ENCODE measurements around the gene DHRS3.

The DHRS3 gene

GRCh38 chr1:12644829-12645228 is 26.8 kb upstream of the DHRS3 start:
- no peak overlapping the region for H3K4me3 ChIP-seq (ENCODE audit: low read depth, low read length)
- no peaks in the 10 kb centered on the region for H3K27me3 ChIP-seq (ENCODE audit: control insufficient read depth, insufficient read depth, low read length)
- H3K9me3 ChIP-seq (ENCODE audit: control insufficient read depth, low read length) = peaks cover 2% of the 10 kb centered on the region
- no peak overlapping the region for H3K9ac ChIP-seq
- H3K4me1 ChIP-seq = no peaks in the 10 kb centered on the region
- no peak overlapping the region for H2AFZ ChIP-seq
- H3K79me2 ChIP-seq = no peaks in the 10 kb centered on the region
- H3K27ac ChIP-seq = no peak overlapping the region
- no peak overlapping the region for H3K4me2 ChIP-seq (ENCODE audit: low read length)
- TF ChIP-seq CTCF (IDR thresholded peaks at IDR 0.05) = no peak
- H3K36me3 ChIP-seq (ENCODE audit: control insufficient read depth, insufficient read depth, low read length) = no peaks in the 10 kb centered on the region

- no peaks in the 10 kb centered on the region for H3K27me3 ChIP-seq (ENCODE audit: control insufficient read depth, insufficient read depth, low read length)
- no peak overlapping the region for H3K9ac ChIP-seq
- H3K9me3 ChIP-seq (ENCODE audit: control insufficient read depth, low read length) = peaks cover 2% of the 10 kb centered on the region
- no peak overlapping the region for H3K27ac ChIP-seq
- H2AFZ ChIP-seq = no peak overlapping the region
- H3K4me1 ChIP-seq = no peaks in the 10 kb centered on the region
- TF ChIP-seq CTCF (IDR thresholded peaks at IDR 0.05) = no peak
- H3K4me2 ChIP-seq (ENCODE audit: low read length) = no peak overlapping the region
- no peaks in the 10 kb centered on the region for H3K79me2 ChIP-seq
- no peaks in the 10 kb centered on the region for H3K36me3 ChIP-seq (ENCODE audit: control insufficient read depth, insufficient read depth, low read length)
- H3K4me3 ChIP-seq (ENCODE audit: low read depth, low read length) = no peak overlapping the region
Measured at GRCh38 chr1:12644237-12644636, 26.2 kb upstream of the DHRS3 start.

GRCh38 chr1:12643785-12644184 is 25.8 kb upstream of the DHRS3 start, which contains the start of gene AADACL4:
AADACL4 (plus strand) TSS chr1:12644085; CDS start chr1:12644547, 462 bp downstream.
- H3K27ac ChIP-seq = no peak within 1 kb of the TSS
- H3K4me1 ChIP-seq = no peaks in the 10 kb centered on the region
- no peak within 1 kb of the TSS for H3K9ac ChIP-seq
- no peak for TF ChIP-seq CTCF (IDR thresholded peaks at IDR 0.05)
- H2AFZ ChIP-seq = no peak within 1 kb of the TSS
- no peak within 1 kb of the TSS for H3K4me3 ChIP-seq (ENCODE audit: low read depth, low read length)
- peaks cover 2% of the 10 kb centered on the region for H3K9me3 ChIP-seq (ENCODE audit: control insufficient read depth, low read length)
- H3K27me3 ChIP-seq (ENCODE audit: control insufficient read depth, insufficient read depth, low read length) = no peaks in the 10 kb centered on the region
- H3K79me2 ChIP-seq = no peaks in the 10 kb centered on the region
- H3K4me2 ChIP-seq (ENCODE audit: low read length) = no peak within 1 kb of the TSS
- no peaks in the 10 kb centered on the region for H3K36me3 ChIP-seq (ENCODE audit: control insufficient read depth, insufficient read depth, low read length)

- Histone ChIP-seq H3K36me3 (ENCODE audit: control insufficient read depth, insufficient read depth, low read length) (no peaks in the 10 kb centered on the region), H3K4me2 (ENCODE audit: low read length) (no peak overlapping the region), H3K4me1 (no peaks in the 10 kb centered on the region), H3K4me3 (ENCODE audit: low read depth, low read length) (no peak overlapping the region), H3K27me3 (ENCODE audit: control insufficient read depth, insufficient read depth, low read length) (no peaks in the 10 kb centered on the region), H3K27ac (no peak overlapping the region), H3K9me3 (ENCODE audit: control insufficient read depth, low read length) (peaks cover 2% of the 10 kb centered on the region), H3K79me2 (no peaks in the 10 kb centered on the region), H3K9ac (no peak overlapping the region), H2AFZ (no peak overlapping the region)
- no peak for TF ChIP-seq CTCF (IDR thresholded peaks at IDR 0.05)
Measured at GRCh38 chr1:12643079-12643478, 25.1 kb upstream of the DHRS3 start.

- H3K9ac ChIP-seq = no peak overlapping the region
- no peak for TF ChIP-seq CTCF (IDR thresholded peaks at IDR 0.05)
- no peak overlapping the region for H2AFZ ChIP-seq
- H3K9me3 ChIP-seq (ENCODE audit: control insufficient read depth, low read length) = peaks cover 2% of the 10 kb centered on the region
- no peaks in the 10 kb centered on the region for H3K27me3 ChIP-seq (ENCODE audit: control insufficient read depth, insufficient read depth, low read length)
- no peak overlapping the region for H3K27ac ChIP-seq
- H3K4me2 ChIP-seq (ENCODE audit: low read length) = no peak overlapping the region
- H3K4me1 ChIP-seq = no peaks in the 10 kb centered on the region
- H3K79me2 ChIP-seq = no peaks in the 10 kb centered on the region
- no peaks in the 10 kb centered on the region for H3K36me3 ChIP-seq (ENCODE audit: control insufficient read depth, insufficient read depth, low read length)
- H3K4me3 ChIP-seq (ENCODE audit: low read depth, low read length) = no peak overlapping the region
Measured at GRCh38 chr1:12640958-12641272, 22.9 kb upstream of the DHRS3 start.
